Activated naive CD4-positive, alpha-beta T cell treated with anti-CD3 and anti-CD28 coated beads for 36 hours (primary cell): ENCODE data around the gene LIN9. TPM values are rescaled to one million over a fixed set of nuclear protein-coding genes. Genes with fewer than 3 reads are reported as not detected.

Experiments
- CTCF ChIA-PET: fragments of 350-600 bp; sonication (Branson Sonifier 250); formaldehyde crosslinking; loops from one replicate; lab custom pipeline; 2021; ENCODE audit warnings: antibody characterized with exemption; lab: Charles Lee
- DNase-seq: peaks from one replicate; pipeline ENCODE4 v3.0.0-alpha.2; 2020
- H3K27ac Mint-ChIP-seq: one replicate; pipeline ENCODE4 v1.8.0; 2021; ENCODE audit warnings: mild to moderate bottlenecking, mixed read lengths
- H3K27me3 Mint-ChIP-seq: one replicate; pipeline ENCODE4 v1.8.0; 2021; ENCODE audit warnings: low read depth, mixed read lengths
- H3K36me3 Mint-ChIP-seq: one replicate; pipeline ENCODE4 v1.8.0; 2021; ENCODE audit warnings: low read depth, mixed read lengths
- H3K4me1 Mint-ChIP-seq: one replicate; pipeline ENCODE4 v1.8.0; 2021; ENCODE audit warnings: low read depth, mixed read lengths
- H3K4me3 Mint-ChIP-seq: one replicate; pipeline ENCODE4 v1.8.0; 2021; ENCODE audit warnings: mild to moderate bottlenecking, moderate library complexity, mixed read lengths
- H3K9me3 Mint-ChIP-seq: one replicate; pipeline ENCODE4 v1.8.0; 2021; ENCODE audit warnings: mixed read lengths
- intact Hi-C: fragments of 100-400 bp; cut with micrococcal nuclease; formaldehyde crosslinking; loops from one replicate; pipeline ENCODE4 v1.15.1; 2023
- total RNA-seq, 2 experiments: library from RNA; stranded (reverse); gene quantifications; one replicate each; pipeline ENCODE4 v1.2.3, GENCODE V29; 2021

The LIN9 gene
- total RNA-seq, 2 experiments from 2014 or later: 7.7 to 9.5 TPM

DNA sequence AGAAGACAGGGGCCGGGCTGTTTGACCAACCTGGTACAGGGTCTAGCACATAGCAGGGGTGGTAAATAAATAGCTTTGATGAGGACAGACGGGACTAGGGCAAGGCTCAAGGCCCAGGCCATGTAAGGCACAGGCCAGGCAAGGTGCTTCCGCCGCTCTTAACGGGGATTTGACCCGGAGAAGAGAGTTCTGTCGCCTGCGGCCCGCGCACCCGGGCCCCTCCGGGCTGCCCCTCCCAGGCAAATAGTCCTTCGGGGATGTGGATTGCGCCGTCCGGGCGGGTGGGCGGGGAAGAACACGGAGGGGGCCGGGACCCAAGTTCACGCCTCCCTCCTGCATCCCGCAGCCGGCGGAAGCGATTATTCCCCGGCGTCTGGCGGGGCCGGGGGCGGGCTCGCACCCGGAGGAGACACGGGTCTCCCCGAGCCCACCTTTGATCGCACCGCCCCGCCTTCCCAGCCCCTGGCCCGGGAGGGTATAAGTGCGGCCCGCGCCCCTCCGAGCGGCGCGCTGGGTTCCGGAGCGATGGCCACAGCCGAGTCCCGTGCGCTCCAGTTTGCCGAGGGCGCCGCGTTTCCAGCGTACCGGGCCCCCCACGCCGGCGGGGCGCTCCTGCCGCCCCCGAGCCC lies 85.7 kb downstream of the LIN9 start, which contains the start of gene MIXL1:
MIXL1 (plus strand) TSS at position 508 of the 629 bp plus-strand sequence; CDS start at position 526, 18 bp downstream.
- no peak for DNase-seq
- Mint-ChIP-seq H3K4me3 (peak within 1 kb of the TSS; percentile 68), H3K27me3 (peaks cover 20% of the 10 kb centered on the region)

DNA sequence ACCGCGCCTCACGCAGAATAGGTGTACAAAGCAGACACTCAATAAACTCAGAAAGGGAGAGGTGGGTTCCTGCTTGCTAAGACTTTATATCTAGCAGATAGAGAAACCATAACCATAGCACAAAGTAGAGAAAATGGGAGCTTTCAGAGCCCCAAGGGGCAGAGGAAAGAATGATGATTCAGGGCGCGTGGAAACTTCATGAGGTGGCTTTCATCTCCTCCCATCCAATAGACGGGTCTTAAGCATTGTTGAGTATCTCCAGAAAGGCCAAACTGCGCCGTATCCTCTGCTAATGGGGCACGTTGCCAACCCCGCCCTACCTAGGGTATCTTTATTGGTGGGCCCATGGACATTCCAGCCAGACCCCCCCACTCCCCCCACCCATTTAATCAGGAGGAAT lies 86.3 kb downstream of the LIN9 start:
- peak overlapping the region; percentile 24 for H3K4me3 Mint-ChIP-seq
- H3K27ac Mint-ChIP-seq: no peak overlapping the region
- peaks cover 5% of the 10 kb centered on the region for H3K4me1 Mint-ChIP-seq
- peaks cover 1% of the 10 kb centered on the region for H3K36me3 Mint-ChIP-seq
- CTCF ChIA-PET: interaction anchor here (1.2 to 3.2 kb wide), 3 partner anchors 97 to 154 kb away, joined by 4 to 9 read pairs (median 6); no protein-coding TSS in a partner anchor
- H3K27me3 Mint-ChIP-seq: peaks cover 20% of the 10 kb centered on the region
- no peak for DNase-seq
- H3K9me3 Mint-ChIP-seq: no peaks in the 10 kb centered on the region
- intact Hi-C loops: loop anchor here (10.0 kb wide), 1 partner anchor 112 kb away; no protein-coding TSS in a partner anchor

More for the DNA sequence above, 85.7 kb downstream of the LIN9 start, which contains the start of gene MIXL1:
- H3K36me3 Mint-ChIP-seq: peaks cover 1% of the 10 kb centered on the region
- H3K9me3 Mint-ChIP-seq: no peaks in the 10 kb centered on the region
- no peak within 1 kb of the TSS for H3K27ac Mint-ChIP-seq
- intact Hi-C loops: loop anchor here (10.0 kb wide), 1 partner anchor 112 kb away; no protein-coding TSS in a partner anchor
- H3K4me1 Mint-ChIP-seq: peaks cover 5% of the 10 kb centered on the region
- CTCF ChIA-PET: interaction anchor here (1.2 to 3.2 kb wide), 4 partner anchors 97 to 154 kb away, joined by 4 to 9 read pairs (median 5); no protein-coding TSS in a partner anchor

DNA sequence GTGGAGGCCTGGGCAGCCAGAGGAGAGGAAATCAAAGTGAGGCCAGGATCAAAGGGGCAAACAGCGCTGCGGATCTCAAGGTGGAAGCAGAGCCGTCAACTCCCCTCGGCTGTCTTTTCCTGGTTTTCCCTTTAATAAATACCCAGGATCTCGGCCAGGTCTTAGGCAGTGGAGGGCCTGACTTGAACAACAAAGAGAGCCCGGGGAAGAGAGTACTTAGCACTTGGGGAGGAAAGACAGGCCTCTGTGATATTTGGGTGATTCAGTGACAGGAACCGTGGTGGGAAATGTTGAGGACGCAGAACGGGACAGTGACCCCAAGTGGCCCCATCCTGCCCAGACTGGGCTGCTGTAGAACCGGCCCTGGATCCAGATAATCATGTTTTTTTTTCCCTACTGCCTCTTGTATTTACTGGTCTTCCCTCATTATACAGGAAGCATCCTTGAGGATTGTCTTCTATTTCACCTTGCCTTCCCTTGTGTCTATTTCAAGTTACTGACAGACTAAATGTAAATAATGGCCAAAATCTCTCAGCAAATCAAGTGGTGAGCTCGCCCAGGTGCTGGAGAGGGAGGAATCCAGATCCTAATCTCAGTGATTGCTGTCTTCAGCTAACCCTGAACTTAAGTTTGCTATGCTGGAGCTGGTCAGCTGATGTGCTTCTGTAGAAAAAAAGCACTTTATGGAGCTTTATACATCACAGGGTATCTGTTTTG lies 88.3 kb downstream of the LIN9 start:
- intact Hi-C loops: loop anchor here (10.0 kb wide), 1 partner anchor 114 kb away; no protein-coding TSS in a partner anchor
- Mint-ChIP-seq H3K9me3 (no peaks in the 10 kb centered on the region), H3K27ac (no peak overlapping the region), H3K36me3 (no peaks in the 10 kb centered on the region), H3K27me3 (peaks cover 15% of the 10 kb centered on the region), H3K4me3 (no peak overlapping the region), H3K4me1 (peaks cover 5% of the 10 kb centered on the region)
- no peak for DNase-seq
- CTCF ChIA-PET: interaction anchor here (0.6 kb wide), 1 partner anchor 17 kb away, joined by 5 read pairs; no protein-coding TSS in a partner anchor

DNA sequence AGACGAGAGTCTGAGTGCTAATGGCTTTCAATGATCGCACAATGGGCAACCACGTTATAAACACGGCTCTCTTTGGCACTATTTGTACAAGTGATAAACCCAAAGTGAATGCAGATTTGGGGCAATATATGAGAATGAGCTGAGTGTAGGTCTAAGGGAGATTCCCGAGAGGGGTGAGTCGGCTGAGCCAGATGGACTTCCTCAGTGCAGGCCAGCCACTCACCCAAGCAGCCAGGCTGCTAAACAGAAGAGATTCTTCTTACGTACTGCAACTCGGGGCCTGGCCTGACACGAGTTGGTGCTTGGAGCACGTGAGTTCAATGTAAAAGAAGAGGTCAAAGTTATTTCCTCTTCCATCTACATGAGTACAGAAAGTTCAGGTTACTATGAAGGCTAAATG lies 91.7 kb downstream of the LIN9 start:
- Mint-ChIP-seq H3K4me3 (no peak overlapping the region), H3K4me1 (no peaks in the 10 kb centered on the region), H3K27me3 (peaks cover 3% of the 10 kb centered on the region), H3K36me3 (no peaks in the 10 kb centered on the region), H3K27ac (no peak overlapping the region), H3K9me3 (no peaks in the 10 kb centered on the region)
- CTCF ChIA-PET: no interaction called here
- no peak for DNase-seq
- intact Hi-C loops: no loop called here

DNA sequence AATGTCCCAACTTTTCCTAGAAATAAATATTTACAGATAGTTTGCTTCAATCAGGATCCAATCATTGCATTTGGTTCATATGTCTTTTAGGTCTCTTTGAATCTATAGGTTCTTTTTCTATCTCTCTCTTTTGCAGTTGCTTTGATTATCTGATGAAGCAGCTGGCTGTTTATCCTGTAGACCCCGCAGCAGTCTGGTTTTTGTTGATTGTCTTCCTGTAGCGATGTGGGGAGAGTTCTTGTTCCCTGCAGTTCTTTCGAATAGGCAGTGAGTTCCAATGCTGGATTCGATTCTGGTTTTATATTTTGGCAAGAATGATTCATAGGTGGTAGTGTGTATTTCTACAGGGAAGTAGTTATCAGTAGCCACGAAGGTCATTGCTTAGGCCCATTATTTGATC lies 92.9 kb downstream of the LIN9 start:
- intact Hi-C loops: no loop called here
- CTCF ChIA-PET: no interaction called here
- Mint-ChIP-seq H3K4me3 (no peak overlapping the region), H3K9me3 (no peaks in the 10 kb centered on the region), H3K27me3 (no peaks in the 10 kb centered on the region), H3K36me3 (no peaks in the 10 kb centered on the region), H3K4me1 (no peaks in the 10 kb centered on the region), H3K27ac (no peak overlapping the region)
- DNase-seq: no peak

DNA sequence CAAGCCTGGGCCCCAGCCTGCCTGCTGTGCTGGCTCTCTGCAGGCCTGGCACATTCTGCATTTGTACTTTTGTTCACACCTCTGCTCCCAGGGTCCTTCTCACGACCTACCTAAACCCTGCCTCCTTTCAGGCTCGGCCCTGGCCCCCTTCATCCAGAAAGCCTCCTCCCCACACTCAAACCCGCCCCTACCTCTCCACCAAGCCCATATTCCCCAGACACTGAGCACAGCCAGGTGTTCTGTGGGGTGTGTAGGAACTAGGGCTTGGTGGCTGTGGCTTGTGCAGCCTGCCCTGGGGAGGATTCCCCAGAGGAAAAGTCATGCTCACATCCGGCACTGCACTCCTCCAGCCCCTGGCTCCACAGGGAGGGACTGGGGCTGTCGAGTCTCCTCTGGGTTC lies 93.7 kb downstream of the LIN9 start:
- H3K27me3 Mint-ChIP-seq: no peaks in the 10 kb centered on the region
- intact Hi-C loops: no loop called here
- no peak for DNase-seq
- no peaks in the 10 kb centered on the region for H3K36me3 Mint-ChIP-seq
- H3K4me1 Mint-ChIP-seq: no peaks in the 10 kb centered on the region
- H3K9me3 Mint-ChIP-seq: no peaks in the 10 kb centered on the region
- CTCF ChIA-PET: no interaction called here
- no peak overlapping the region for H3K27ac Mint-ChIP-seq
- H3K4me3 Mint-ChIP-seq: no peak overlapping the region

DNA sequence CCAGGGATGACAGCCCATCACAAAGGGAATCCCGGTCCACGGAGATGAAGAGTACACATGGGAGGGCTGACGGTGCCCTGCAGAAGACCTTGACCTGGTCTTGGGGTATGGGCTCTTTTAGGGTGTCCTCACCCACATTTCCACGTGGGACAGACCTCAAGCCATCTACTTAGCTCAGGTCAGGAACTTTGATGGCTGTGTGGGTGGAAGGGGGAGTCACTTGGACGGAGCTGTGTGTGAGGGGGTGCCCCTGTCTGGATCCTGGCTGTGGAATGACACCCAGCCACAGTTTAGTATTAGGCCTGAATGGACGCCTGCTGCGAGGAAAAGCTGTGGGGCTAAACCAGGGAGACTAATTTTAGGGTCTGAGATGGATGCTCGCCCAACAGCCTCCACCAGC lies 96.4 kb downstream of the LIN9 start:
- no peaks in the 10 kb centered on the region for H3K36me3 Mint-ChIP-seq
- DNase-seq: no peak
- H3K4me1 Mint-ChIP-seq: no peaks in the 10 kb centered on the region
- no peak overlapping the region for H3K27ac Mint-ChIP-seq
- H3K4me3 Mint-ChIP-seq: no peak overlapping the region
- intact Hi-C loops: no loop called here
- CTCF ChIA-PET: interaction anchor here (0.5 to 1.6 kb wide), 2 partner anchors 14 to 87 kb away, joined by 3 to 5 read pairs; no protein-coding TSS in a partner anchor
- no peaks in the 10 kb centered on the region for H3K9me3 Mint-ChIP-seq
- no peaks in the 10 kb centered on the region for H3K27me3 Mint-ChIP-seq

DNA sequence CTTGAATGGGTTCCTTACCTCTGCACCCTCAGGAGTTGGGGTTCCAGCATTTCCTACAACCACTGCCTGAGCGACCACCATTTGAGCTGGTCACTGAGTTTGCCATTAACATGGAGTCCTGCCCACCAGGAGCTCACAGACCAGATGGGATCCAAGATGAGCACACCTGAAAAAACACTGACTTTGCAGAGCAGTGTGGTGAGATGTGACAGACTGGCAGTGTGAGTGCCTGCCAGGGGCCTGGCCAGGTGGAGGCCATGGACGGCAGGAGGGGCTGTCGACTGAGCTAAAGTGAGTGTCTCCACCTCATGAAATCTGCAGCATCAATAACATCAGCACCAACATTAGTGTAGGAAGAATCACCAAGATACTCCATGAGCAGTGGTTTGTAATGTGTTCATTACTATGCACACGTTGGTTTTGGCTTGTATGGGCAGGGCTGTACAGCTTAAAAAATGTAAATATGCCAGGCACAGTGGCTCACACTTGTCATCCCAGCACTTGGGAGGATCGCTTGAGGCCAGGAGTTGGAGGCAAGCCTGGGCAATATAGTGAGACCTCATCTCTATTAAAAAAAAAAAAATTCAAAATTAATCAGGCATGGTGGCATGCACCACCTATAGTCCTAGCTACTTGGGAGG lies 97.7 kb downstream of the LIN9 start:
- Mint-ChIP-seq H3K27ac (no peak overlapping the region), H3K36me3 (no peaks in the 10 kb centered on the region), H3K9me3 (no peaks in the 10 kb centered on the region), H3K4me3 (no peak overlapping the region), H3K4me1 (no peaks in the 10 kb centered on the region), H3K27me3 (no peaks in the 10 kb centered on the region)
- CTCF ChIA-PET: interaction anchor here (0.6 to 0.8 kb wide), 3 partner anchors 13 to 442 kb away, joined by 4 to 6 read pairs (median 6); no protein-coding TSS in a partner anchor
- no peak for DNase-seq
- intact Hi-C loops: no loop called here

DNA sequence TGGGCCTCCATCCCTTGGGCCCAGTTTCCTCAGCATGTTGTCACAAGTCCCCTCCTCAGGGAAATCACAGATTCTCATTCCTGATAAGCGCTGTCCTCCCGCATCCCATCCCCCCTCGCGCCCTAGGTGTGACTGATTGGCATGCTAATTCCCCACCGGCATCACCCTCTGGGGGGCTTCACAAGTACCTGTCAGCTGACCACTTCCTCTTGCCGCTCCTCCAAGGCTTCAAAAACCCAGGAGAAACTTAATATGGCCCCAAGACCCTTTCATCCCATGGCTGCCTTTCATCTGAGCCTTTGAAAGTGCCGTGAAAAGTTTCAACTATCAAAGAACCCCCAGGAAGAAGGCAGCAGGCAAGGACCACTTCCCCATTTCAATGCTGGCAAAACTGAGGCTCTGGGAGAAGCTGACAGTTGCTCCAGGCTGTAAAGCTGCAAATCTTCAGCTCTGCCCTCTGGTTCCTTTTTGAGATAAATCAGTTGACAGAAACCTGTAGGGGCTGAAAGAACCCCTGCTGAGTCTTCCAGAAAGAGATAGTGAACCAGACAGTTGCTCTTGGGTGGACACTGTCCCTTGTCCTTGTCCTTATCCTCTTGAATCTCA lies 98.3 kb downstream of the LIN9 start:
- Mint-ChIP-seq H3K9me3 (no peaks in the 10 kb centered on the region), H3K27me3 (no peaks in the 10 kb centered on the region), H3K4me3 (no peak overlapping the region), H3K4me1 (no peaks in the 10 kb centered on the region), H3K36me3 (no peaks in the 10 kb centered on the region), H3K27ac (no peak overlapping the region)
- intact Hi-C loops: no loop called here
- DNase-seq: no peak
- CTCF ChIA-PET: interaction anchor here (0.8 to 0.9 kb wide), 2 partner anchors 12 to 14 kb away, joined by 4 to 5 read pairs; no protein-coding TSS in a partner anchor

DNA sequence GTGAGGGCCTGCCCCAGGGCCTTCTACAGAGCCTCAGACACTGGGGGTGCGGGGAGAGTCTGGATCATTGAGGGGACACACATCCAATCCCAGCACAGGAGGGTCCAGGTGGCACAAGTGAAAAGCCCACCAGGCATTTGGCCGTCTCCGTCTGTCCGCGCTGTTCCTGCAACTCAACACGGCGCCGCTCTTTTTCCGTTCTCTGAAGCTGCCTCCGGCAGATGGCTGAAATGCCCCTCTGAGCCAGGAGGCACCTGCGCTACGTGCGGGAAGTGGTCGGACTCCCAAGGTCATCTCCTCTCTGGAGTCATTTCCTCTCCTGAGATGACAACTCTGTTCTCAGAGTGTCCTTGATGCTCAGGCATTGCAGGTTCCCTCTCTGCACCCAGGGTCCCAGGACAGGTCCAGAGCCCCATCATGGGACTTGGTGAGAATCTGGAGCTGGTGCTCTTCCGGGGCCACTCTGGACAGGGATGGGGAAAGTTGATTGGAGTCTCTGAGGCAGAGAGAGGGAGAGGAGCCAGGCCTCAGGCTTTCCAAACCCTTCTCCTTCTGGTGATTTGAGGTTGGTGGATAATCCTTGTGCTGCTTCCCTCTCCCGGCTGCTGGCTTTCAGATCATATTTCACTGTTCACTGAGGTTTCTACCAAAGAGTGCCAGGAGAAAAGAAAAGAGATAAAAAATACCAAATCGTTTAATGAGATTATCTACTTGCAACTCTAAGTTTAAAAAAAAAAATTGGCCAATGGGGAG lies 99.5 kb downstream of the LIN9 start:
- Mint-ChIP-seq H3K27ac (no peak overlapping the region), H3K4me3 (no peak overlapping the region), H3K36me3 (no peaks in the 10 kb centered on the region), H3K27me3 (no peaks in the 10 kb centered on the region), H3K9me3 (no peaks in the 10 kb centered on the region), H3K4me1 (no peaks in the 10 kb centered on the region)
- no peak for DNase-seq
- intact Hi-C loops: no loop called here
- CTCF ChIA-PET: interaction anchor here (0.9 kb wide), 1 partner anchor 13 kb away, joined by 5 read pairs; no protein-coding TSS in a partner anchor

DNA sequence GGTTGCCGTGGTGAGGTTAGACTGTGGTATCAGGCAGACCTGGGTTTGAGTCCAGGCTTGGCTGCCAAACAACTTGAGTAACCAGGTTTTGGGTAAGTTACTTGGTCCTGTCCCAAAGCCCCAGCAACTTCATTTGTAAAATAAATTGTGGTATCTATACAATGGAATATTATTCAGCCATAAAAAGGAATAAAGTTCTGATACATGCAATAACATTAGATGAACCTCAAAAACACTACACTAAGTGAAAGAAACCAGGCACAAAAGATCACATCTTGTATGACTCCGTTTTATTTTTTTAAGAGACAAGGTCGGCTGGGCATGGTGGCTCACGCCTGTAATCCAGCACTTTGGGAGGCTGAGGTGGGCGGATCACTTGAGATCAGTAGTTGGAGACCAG lies 101.9 kb downstream of the LIN9 start:
- H3K4me3 Mint-ChIP-seq: no peak overlapping the region
- H3K27me3 Mint-ChIP-seq: peaks cover 2% of the 10 kb centered on the region
- H3K27ac Mint-ChIP-seq: no peak overlapping the region
- H3K4me1 Mint-ChIP-seq: no peaks in the 10 kb centered on the region
- H3K36me3 Mint-ChIP-seq: no peaks in the 10 kb centered on the region
- intact Hi-C loops: no loop called here
- no peaks in the 10 kb centered on the region for H3K9me3 Mint-ChIP-seq
- DNase-seq: no peak
- CTCF ChIA-PET: interaction anchor here (1.0 kb wide), 1 partner anchor 82 kb away, joined by 3 read pairs; no protein-coding TSS in a partner anchor
